ENCODE results near the gene NPHP4. TPM values are rescaled to one million over a fixed set of nuclear protein-coding genes. Genes with fewer than 3 reads are reported as not detected.
A peak's percentile ranks its signal among the peaks of the same experiment; 100 is the strongest.

NPHP4 gene
- total RNA-seq, 1 donor from 2014 or later, result 11.3 TPM

GRCh38 chr1:5913876-5914275 lies 78.3 kb downstream of the NPHP4 start:
- Histone ChIP-seq H3K27me3 (no peaks in the 10 kb centered on the region), H3K27ac (no peak overlapping the region), H3K36me3 (no peaks in the 10 kb centered on the region), H3K9me3 (no peaks in the 10 kb centered on the region), H3K4me3 (no peak overlapping the region), H3K4me1 (no peaks in the 10 kb centered on the region)
- peak in 1 of 2 donors; percentile 74 for DNase-seq (ENCODE audit: extremely low spot score in 2 of 2)
- intact Hi-C loops (cut with DNase I), result no loop called here
- no peak for TF ChIP-seq POLR2A (IDR thresholded peaks at IDR 0.05)
- TF ChIP-seq, protein P1, sequence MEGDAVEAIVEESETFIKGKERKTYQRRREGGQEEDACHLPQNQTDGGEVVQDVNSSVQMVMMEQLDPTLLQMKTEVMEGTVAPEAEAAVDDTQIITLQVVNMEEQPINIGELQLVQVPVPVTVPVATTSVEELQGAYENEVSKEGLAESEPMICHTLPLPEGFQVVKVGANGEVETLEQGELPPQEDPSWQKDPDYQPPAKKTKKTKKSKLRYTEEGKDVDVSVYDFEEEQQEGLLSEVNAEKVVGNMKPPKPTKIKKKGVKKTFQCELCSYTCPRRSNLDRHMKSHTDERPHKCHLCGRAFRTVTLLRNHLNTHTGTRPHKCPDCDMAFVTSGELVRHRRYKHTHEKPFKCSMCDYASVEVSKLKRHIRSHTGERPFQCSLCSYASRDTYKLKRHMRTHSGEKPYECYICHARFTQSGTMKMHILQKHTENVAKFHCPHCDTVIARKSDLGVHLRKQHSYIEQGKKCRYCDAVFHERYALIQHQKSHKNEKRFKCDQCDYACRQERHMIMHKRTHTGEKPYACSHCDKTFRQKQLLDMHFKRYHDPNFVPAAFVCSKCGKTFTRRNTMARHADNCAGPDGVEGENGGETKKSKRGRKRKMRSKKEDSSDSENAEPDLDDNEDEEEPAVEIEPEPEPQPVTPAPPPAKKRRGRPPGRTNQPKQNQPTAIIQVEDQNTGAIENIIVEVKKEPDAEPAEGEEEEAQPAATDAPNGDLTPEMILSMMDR (IDR thresholded peaks at IDR 0.05), result no peak
- no peak for TF ChIP-seq POLR2AphosphoS5 (IDR thresholded peaks at IDR 0.05; ENCODE audit: insufficient read depth in 1 of 2, low read depth in 1 of 2)

DNA sequence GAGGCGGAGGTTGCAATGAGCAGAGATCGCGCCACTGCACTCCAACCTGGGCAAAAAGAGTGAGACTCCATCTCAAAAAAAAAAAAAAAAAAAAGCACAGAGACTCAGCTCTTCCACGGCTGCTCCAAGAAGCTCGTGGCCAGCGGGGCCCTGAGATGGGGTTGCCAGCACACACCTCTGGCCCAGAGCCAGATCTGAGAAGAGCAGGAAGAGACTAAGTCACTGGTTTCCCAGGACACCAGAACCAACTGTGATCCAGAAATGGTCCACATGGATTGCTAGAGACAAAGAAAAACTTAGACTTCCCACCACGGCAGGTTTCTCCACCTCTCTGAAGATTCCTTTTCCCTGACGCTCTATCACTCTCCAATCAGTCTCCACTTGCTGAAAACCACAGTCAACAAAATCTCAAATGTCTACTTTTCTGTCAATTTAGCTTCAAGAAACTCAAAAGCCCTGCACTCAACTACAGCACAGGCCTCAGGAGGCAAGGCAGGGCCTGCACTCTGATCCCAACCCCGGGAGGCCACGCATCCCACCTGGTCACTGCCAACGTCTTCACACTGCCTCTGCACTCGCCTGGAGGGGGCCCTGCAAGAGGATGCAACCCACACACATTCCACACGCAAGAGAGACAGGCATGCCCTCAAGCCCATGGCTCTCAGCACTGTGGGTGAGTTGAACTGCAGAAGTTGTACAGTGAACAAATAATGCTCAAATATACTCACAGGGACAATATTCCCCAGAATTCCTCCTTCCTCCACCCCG lies 79.0 kb downstream of the NPHP4 start:
- intact Hi-C loops (cut with DNase I), result no loop called here
- Histone ChIP-seq H3K27me3 (no peaks in the 10 kb centered on the region), H3K9me3 (no peaks in the 10 kb centered on the region), H3K4me3 (no peak overlapping the region), H3K27ac (no peak overlapping the region), H3K4me1 (no peaks in the 10 kb centered on the region), H3K36me3 (no peaks in the 10 kb centered on the region)
- peak in 1 of 2 donors; percentile 94 for DNase-seq (ENCODE audit: extremely low spot score in 2 of 2)
- TF ChIP-seq POLR2A (IDR thresholded peaks at IDR 0.05) (no peak), POLR2AphosphoS5 (IDR thresholded peaks at IDR 0.05; ENCODE audit: insufficient read depth in 1 of 2, low read depth in 1 of 2) (no peak)
- TF ChIP-seq, protein P1 (IDR thresholded peaks at IDR 0.05), result no peak

GRCh38 chr1:5911871-5912271 lies 80.4 kb downstream of the NPHP4 start:
- intact Hi-C loops (cut with DNase I), result no loop called here
- Histone ChIP-seq H3K36me3 (no peaks in the 10 kb centered on the region), H3K27me3 (no peaks in the 10 kb centered on the region), H3K27ac (no peak overlapping the region), H3K9me3 (no peaks in the 10 kb centered on the region), H3K4me3 (no peak overlapping the region), H3K4me1 (no peaks in the 10 kb centered on the region)
- peak in 1 of 2 donors; percentile 31 for DNase-seq (ENCODE audit: extremely low spot score in 2 of 2)
- TF ChIP-seq POLR2A (IDR thresholded peaks at IDR 0.05), result no peak
- no peak for TF ChIP-seq POLR2AphosphoS5 (IDR thresholded peaks at IDR 0.05; ENCODE audit: insufficient read depth in 1 of 2, low read depth in 1 of 2)
- TF ChIP-seq, protein P1 (IDR thresholded peaks at IDR 0.05), result no peak

DNA sequence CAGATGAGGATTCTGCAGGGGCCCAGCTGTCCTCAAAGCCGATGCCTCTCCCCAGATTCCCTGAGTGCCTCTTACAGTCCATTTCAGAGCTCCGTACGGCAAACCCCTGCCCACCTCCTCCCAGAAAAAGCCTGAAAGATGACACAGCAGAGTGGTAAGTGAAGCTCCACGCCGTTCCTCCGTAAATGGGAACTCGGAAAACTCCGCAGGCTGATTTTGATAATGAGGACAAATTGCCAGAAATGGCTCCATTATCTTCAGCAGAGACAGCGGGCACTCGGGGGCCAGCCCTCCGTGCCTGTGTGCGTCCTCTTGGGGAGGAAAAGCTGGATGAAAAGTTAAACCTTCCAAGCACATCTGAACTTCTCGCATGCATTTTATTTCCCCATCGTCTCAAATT lies 81.1 kb downstream of the NPHP4 start:
- TF ChIP-seq POLR2AphosphoS5 (IDR thresholded peaks at IDR 0.05; ENCODE audit: insufficient read depth in 1 of 2, low read depth in 1 of 2), result no peak
- TF ChIP-seq POLR2A (IDR thresholded peaks at IDR 0.05), result no peak
- TF ChIP-seq, protein P1 (IDR thresholded peaks at IDR 0.05), result no peak
- intact Hi-C loops (cut with DNase I), result no loop called here
- DNase-seq (ENCODE audit: extremely low spot score in 2 of 2), result peak in 1 of 2 donors; percentile 70
- Histone ChIP-seq H3K27me3 (no peaks in the 10 kb centered on the region), H3K4me1 (no peaks in the 10 kb centered on the region), H3K9me3 (no peaks in the 10 kb centered on the region), H3K36me3 (no peaks in the 10 kb centered on the region), H3K4me3 (no peak overlapping the region), H3K27ac (no peak overlapping the region)

DNA sequence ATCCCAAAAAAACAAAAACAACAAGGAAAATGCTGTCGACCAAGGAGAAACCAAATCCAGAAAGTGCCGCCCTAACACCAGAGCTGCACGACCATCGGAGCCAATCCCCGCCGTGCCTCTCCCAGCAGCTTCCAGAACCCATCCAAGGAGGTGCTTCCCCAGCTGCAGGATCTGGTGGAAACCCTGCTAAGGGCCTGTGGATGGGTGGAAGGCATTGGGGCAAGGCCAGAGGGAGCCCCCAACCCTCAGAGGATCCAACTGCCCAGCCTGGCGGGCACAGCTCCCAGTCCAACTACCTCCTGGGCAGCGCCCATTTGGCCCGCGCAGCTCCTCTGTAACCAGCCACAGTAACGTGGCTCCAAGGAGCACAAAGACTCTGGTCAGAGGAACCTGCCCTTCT lies 81.6 kb downstream of the NPHP4 start:
- Histone ChIP-seq H3K36me3 (no peaks in the 10 kb centered on the region), H3K27me3 (no peaks in the 10 kb centered on the region), H3K4me3 (no peak overlapping the region), H3K4me1 (no peaks in the 10 kb centered on the region), H3K27ac (no peak overlapping the region), H3K9me3 (no peaks in the 10 kb centered on the region)
- peak in 1 of 2 donors; percentile 74 for DNase-seq (ENCODE audit: extremely low spot score in 2 of 2)
- TF ChIP-seq POLR2AphosphoS5 (IDR thresholded peaks at IDR 0.05; ENCODE audit: insufficient read depth in 1 of 2, low read depth in 1 of 2) (no peak), POLR2A (IDR thresholded peaks at IDR 0.05) (no peak)
- TF ChIP-seq, protein P1 (IDR thresholded peaks at IDR 0.05), result no peak
- intact Hi-C loops (cut with DNase I), result no loop called here
